Naive thymus-derived CD4-positive, alpha-beta T cell (primary cell): ENCODE results near the gene HAO1. TPM values are rescaled to one million over a fixed set of nuclear protein-coding genes. Genes with fewer than 3 reads are reported as not detected.

ENCODE experiments used
- ATAC-seq: fragments of 150-1000 bp; cut with Tn5 transposase; 2 replicates; pipeline ENCODE4 v1.10.0; 2021; ENCODE audit warnings: mild to moderate bottlenecking, moderate library complexity
- CTCF ChIA-PET: fragments of 350-600 bp; sonication (Branson Sonifier 250); formaldehyde crosslinking; loops from one replicate; lab custom pipeline; 2021; ENCODE audit warnings: antibody characterized with exemption; lab: Charles Lee
- POLR2A ChIA-PET: fragments of 350-600 bp; sonication (Branson Sonifier 250); formaldehyde crosslinking; loops from one replicate; lab custom pipeline; 2021; ENCODE audit warnings: antibody characterized with exemption, inconsistent platforms; lab: Charles Lee
- DNase-seq, 9 donors: peaks; one replicate each; pipeline versions ENCODE4 v3.0.0 to v3.0.0-alpha.2; 2020 to 2022; ENCODE audit warnings: mixed read lengths in 1 of 9
- H3K27ac ChIP-seq: one replicate; pipeline ENCODE4 v1.7.0; 2013; ENCODE audit warnings: mild to moderate bottlenecking, low read depth, low read length, moderate library complexity
- H3K27me3 ChIP-seq, 2 donors: one replicate each; pipeline ENCODE4 v1.7.0; 2013; ENCODE audit warnings: low read length in 2 of 2, mild to moderate bottlenecking in 2 of 2, moderate library complexity in 2 of 2; ENCODE audit not compliant: control insufficient read depth in 2 of 2, insufficient read depth in 2 of 2
- H3K36me3 ChIP-seq, 3 experiments: 1 replicate in 2 of 3; 2 replicates in 1 of 3; pipeline ENCODE4 v1.7.0; 2013; ENCODE audit warnings: low read length in 3 of 3, mild to moderate bottlenecking in 3 of 3, moderate library complexity in 1 of 3; ENCODE audit not compliant: insufficient read depth in 3 of 3, control insufficient read depth in 2 of 3
- H3K4me1 ChIP-seq, 2 donors: one replicate each; pipeline ENCODE4 v1.7.0; 2013; ENCODE audit warnings: low read length in 2 of 2, mild to moderate bottlenecking in 2 of 2, moderate library complexity in 1 of 2; ENCODE audit not compliant: control insufficient read depth in 2 of 2, insufficient read depth in 2 of 2
- H3K4me3 ChIP-seq: 2 replicates; pipeline ENCODE4 v1.7.0; 2013; ENCODE audit warnings: mild to moderate bottlenecking, low read length
- H3K9me3 ChIP-seq, 3 experiments: 1 replicate in 2 of 3; 2 replicates in 1 of 3; pipeline ENCODE4 v1.7.0; 2013; ENCODE audit warnings: low read length in 3 of 3; ENCODE audit not compliant: control insufficient read depth in 2 of 3
- H3K27ac Mint-ChIP-seq, 9 donors: one replicate each; pipeline ENCODE4 v1.8.0; 2020 to 2022; ENCODE audit warnings: mixed read lengths in 9 of 9, mild to moderate bottlenecking in 8 of 9, moderate library complexity in 5 of 9, inconsistent platforms in 2 of 9
- H3K27me3 Mint-ChIP-seq, 5 donors: one replicate each; pipeline ENCODE4 v1.8.0; 2021 to 2022; ENCODE audit warnings: mixed read lengths in 5 of 5, mild to moderate bottlenecking in 1 of 5
- H3K36me3 Mint-ChIP-seq, 5 donors: one replicate each; pipeline ENCODE4 v1.8.0; 2020 to 2022; ENCODE audit warnings: mixed read lengths in 5 of 5, mild to moderate bottlenecking in 3 of 5, inconsistent platforms in 1 of 5
- H3K4me1 Mint-ChIP-seq, 7 donors: one replicate each; pipeline ENCODE4 v1.8.0; 2020 to 2022; ENCODE audit warnings: mixed read lengths in 7 of 7, mild to moderate bottlenecking in 3 of 7, inconsistent platforms in 1 of 7
- H3K4me3 Mint-ChIP-seq, 10 donors: one replicate each; pipeline ENCODE4 v1.8.0; 2020 to 2022; ENCODE audit warnings: mild to moderate bottlenecking in 10 of 10, mixed read lengths in 10 of 10, moderate library complexity in 6 of 10, inconsistent platforms in 2 of 10
- H3K9me3 Mint-ChIP-seq, 11 donors: one replicate each; pipeline ENCODE4 v1.8.0; 2020 to 2022; ENCODE audit warnings: mixed read lengths in 11 of 11, mild to moderate bottlenecking in 4 of 11, inconsistent platforms in 1 of 11, moderate library complexity in 1 of 11
- intact Hi-C, 2 donors: fragments of 100-400 bp; cut with micrococcal nuclease; formaldehyde crosslinking; loops; one replicate each; pipeline ENCODE4 v1.15.1; 2023
- polyA plus RNA-seq, 2 donors: library from polyadenylated mRNA; unstranded; fragments of 300-500 nt; fragmentation: Illumina TruSeq; gene quantifications; one replicate each; pipeline ENCODE4 v1.2.3, GENCODE V29; 2021
- total RNA-seq, 6 experiments: library from RNA in 5 of 6; stranded (reverse) in 5 of 6; gene quantifications; 1 replicate in 5 of 6; 2 replicates in 1 of 6; pipeline ENCODE4 v1.2.3 and lab custom pipeline; 2021 to 2026

Gene HAO1
- total and polyA plus RNA-seq, 7 experiments from 2014 or later, result not detected

- Histone ChIP-seq H3K9me3 (no peaks in the 10 kb centered on the region), H3K4me1 (no peaks in the 10 kb centered on the region), H3K36me3 (no peaks in the 10 kb centered on the region), H3K27ac (no peak overlapping the region), H3K27me3 (no peaks in the 10 kb centered on the region), H3K4me3 (no peak overlapping the region)
- intact Hi-C loops, result no loop called here
- DNase-seq (no peak), ATAC-seq (no peak)
- CTCF ChIA-PET, result no interaction called here
- no peaks in the 10 kb centered on the region for H3K36me3 Mint-ChIP-seq
- H3K4me3 Mint-ChIP-seq, result no peak overlapping the region
- peaks cover 0 to 4% (median 0%) of the 10 kb centered on the region in 7 donors for H3K4me1 Mint-ChIP-seq
- POLR2A ChIA-PET, result no interaction called here
- peaks cover 0 to 23% (median 3%) of the 10 kb centered on the region in 5 donors for H3K27me3 Mint-ChIP-seq
- H3K9me3 Mint-ChIP-seq, result peaks cover 0 to 4% (median 0%) of the 10 kb centered on the region in 11 donors
- no peak overlapping the region for H3K27ac Mint-ChIP-seq
These were observed 60.4 kb downstream of the HAO1 start for GRCh38 chr20:7879883-7880282.

- intact Hi-C loops, result no loop called here
- CTCF ChIA-PET, result no interaction called here
- Histone ChIP-seq H3K36me3 (no peaks in the 10 kb centered on the region), H3K4me1 (no peaks in the 10 kb centered on the region), H3K27ac (no peak overlapping the region), H3K4me3 (no peak overlapping the region), H3K27me3 (no peaks in the 10 kb centered on the region), H3K9me3 (no peaks in the 10 kb centered on the region)
- POLR2A ChIA-PET, result no interaction called here
- peaks cover 0 to 6% (median 0%) of the 10 kb centered on the region in 11 donors for H3K9me3 Mint-ChIP-seq
- H3K4me3 Mint-ChIP-seq, result no peak overlapping the region
- DNase-seq (no peak), ATAC-seq (no peak)
- no peak overlapping the region for H3K27ac Mint-ChIP-seq
- H3K27me3 Mint-ChIP-seq, result peaks cover 0 to 7% (median 3%) of the 10 kb centered on the region in 5 donors
- H3K36me3 Mint-ChIP-seq, result no peaks in the 10 kb centered on the region
- no peaks in the 10 kb centered on the region for H3K4me1 Mint-ChIP-seq
These were observed 72.2 kb downstream of the HAO1 start for GRCh38 chr20:7868108-7868507.

GRCh38 chr20:7866285-7866684, 74.0 kb downstream of the HAO1 start:
- Histone ChIP-seq H3K9me3 (no peaks in the 10 kb centered on the region), H3K27me3 (no peaks in the 10 kb centered on the region), H3K36me3 (no peaks in the 10 kb centered on the region), H3K27ac (no peak overlapping the region), H3K4me3 (no peak overlapping the region), H3K4me1 (no peaks in the 10 kb centered on the region)
- intact Hi-C loops, result no loop called here
- Mint-ChIP-seq H3K27me3 (peaks cover 0 to 8% (median 3%) of the 10 kb centered on the region in 5 donors), H3K27ac (no peak overlapping the region), H3K4me3 (no peak overlapping the region), H3K4me1 (no peaks in the 10 kb centered on the region), H3K9me3 (peaks cover 0 to 6% (median 0%) of the 10 kb centered on the region in 11 donors), H3K36me3 (no peaks in the 10 kb centered on the region)
- DNase-seq, result no peak
- no peak for ATAC-seq
- ChIA-PET CTCF (interaction anchor here (0.7 kb wide), 1 partner anchor 1639 kb away, joined by 3 read pairs; no protein-coding TSS in a partner anchor), POLR2A (no interaction called here)

GRCh38 chr20:7859356-7859802, 80.9 kb downstream of the HAO1 start:
- H3K27ac ChIP-seq, result no peak overlapping the region
- no peaks in the 10 kb centered on the region for H3K36me3 Mint-ChIP-seq
- H3K4me1 Mint-ChIP-seq, result peaks cover 0 to 5% (median 0%) of the 10 kb centered on the region in 7 donors
- peak in 1 of 9 donors; percentile 7 for DNase-seq
- CTCF ChIA-PET, result no interaction called here
- POLR2A ChIA-PET, result no interaction called here
- H3K9me3 Mint-ChIP-seq, result peaks cover 0 to 2% (median 0%) of the 10 kb centered on the region in 11 donors
- H3K4me3 Mint-ChIP-seq, result no peak overlapping the region
- H3K4me1 ChIP-seq, result no peaks in the 10 kb centered on the region
- peaks cover 0 to 12% (median 4%) of the 10 kb centered on the region in 5 donors for H3K27me3 Mint-ChIP-seq
- H3K4me3 ChIP-seq, result no peak overlapping the region
- H3K36me3 ChIP-seq, result no peaks in the 10 kb centered on the region
- intact Hi-C loops, result loop anchor here in 1 of 2 donors (2.0 kb wide), 1 partner anchor 1095 kb away; no protein-coding TSS in a partner anchor
- no peak for ATAC-seq
- H3K27me3 ChIP-seq, result no peaks in the 10 kb centered on the region
- no peak overlapping the region for H3K27ac Mint-ChIP-seq
- H3K9me3 ChIP-seq, result no peaks in the 10 kb centered on the region

GRCh38 chr20:7858734-7859250, 81.5 kb downstream of the HAO1 start:
- H3K27me3 Mint-ChIP-seq, result peaks cover 0 to 17% (median 4%) of the 10 kb centered on the region in 5 donors
- CTCF ChIA-PET, result no interaction called here
- Histone ChIP-seq H3K27me3 (no peaks in the 10 kb centered on the region), H3K4me3 (no peak overlapping the region), H3K9me3 (no peaks in the 10 kb centered on the region), H3K36me3 (no peaks in the 10 kb centered on the region), H3K4me1 (no peaks in the 10 kb centered on the region), H3K27ac (no peak overlapping the region)
- no peak overlapping the region for H3K4me3 Mint-ChIP-seq
- H3K27ac Mint-ChIP-seq, result no peak overlapping the region
- H3K9me3 Mint-ChIP-seq, result peaks cover 0 to 2% (median 0%) of the 10 kb centered on the region in 11 donors
- no peak for ATAC-seq
- H3K36me3 Mint-ChIP-seq, result no peaks in the 10 kb centered on the region
- POLR2A ChIA-PET, result no interaction called here
- H3K4me1 Mint-ChIP-seq, result peaks cover 0 to 5% (median 0%) of the 10 kb centered on the region in 7 donors
- intact Hi-C loops, result loop anchor here in 1 of 2 donors (2.0 kb wide), 1 partner anchor 1094 kb away; no protein-coding TSS in a partner anchor
- no peak for DNase-seq

DNA sequence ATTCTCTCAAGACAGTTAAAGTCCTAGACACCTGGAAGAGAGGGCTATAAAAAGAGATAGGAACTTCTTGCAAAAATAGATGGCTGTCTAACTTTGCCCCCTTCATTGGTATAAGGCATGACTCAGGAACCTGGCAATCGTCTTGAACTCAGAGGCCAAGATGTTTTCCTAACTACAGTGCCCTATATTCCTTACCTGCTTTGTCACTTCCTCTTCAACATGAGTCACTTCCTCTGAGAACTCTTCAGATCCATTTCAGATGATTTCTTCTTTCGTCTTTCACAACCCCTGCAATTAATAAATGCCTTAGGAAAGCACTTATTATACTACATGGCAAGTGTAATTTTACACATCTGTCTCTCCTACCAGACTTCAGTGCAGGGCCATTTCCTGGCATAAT, 83.5 kb downstream of the HAO1 start:
- DNase-seq, result no peak
- no peak overlapping the region for H3K27ac Mint-ChIP-seq
- intact Hi-C loops, result no loop called here
- Histone ChIP-seq H3K4me3 (no peak overlapping the region), H3K27ac (no peak overlapping the region), H3K27me3 (no peaks in the 10 kb centered on the region), H3K36me3 (no peaks in the 10 kb centered on the region), H3K4me1 (no peaks in the 10 kb centered on the region), H3K9me3 (no peaks in the 10 kb centered on the region)
- peak; percentile 36 for ATAC-seq
- ChIA-PET CTCF (no interaction called here), POLR2A (no interaction called here)
- peaks cover 0 to 2% (median 0%) of the 10 kb centered on the region in 11 donors for H3K9me3 Mint-ChIP-seq
- peaks cover 0 to 17% (median 4%) of the 10 kb centered on the region in 5 donors for H3K27me3 Mint-ChIP-seq
- H3K4me1 Mint-ChIP-seq, result peaks cover 0 to 5% (median 0%) of the 10 kb centered on the region in 7 donors
- no peaks in the 10 kb centered on the region for H3K36me3 Mint-ChIP-seq
- no peak overlapping the region for H3K4me3 Mint-ChIP-seq

DNA sequence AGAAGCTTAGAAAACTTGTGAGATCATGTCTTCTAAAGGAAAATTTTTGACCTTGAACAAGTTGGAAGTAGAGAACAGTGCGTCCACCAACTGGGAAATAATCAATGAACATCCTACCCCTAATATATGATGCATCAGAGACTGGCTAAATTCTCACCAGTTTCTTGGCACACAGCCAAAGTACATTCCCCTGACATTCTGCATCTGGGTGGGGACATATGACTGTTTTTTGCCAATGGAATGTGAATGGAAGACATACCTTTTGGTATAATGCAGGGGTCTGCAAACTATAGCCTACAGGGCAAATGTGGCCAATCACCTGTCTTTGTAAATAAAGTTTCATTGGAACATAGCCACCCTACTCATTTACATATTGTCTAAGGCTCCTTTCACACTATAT, 84.7 kb downstream of the HAO1 start:
- H3K36me3 ChIP-seq, result no peaks in the 10 kb centered on the region
- no peak for ATAC-seq
- no peaks in the 10 kb centered on the region for H3K36me3 Mint-ChIP-seq
- H3K27me3 ChIP-seq, result no peaks in the 10 kb centered on the region
- peaks cover 0 to 4% (median 0%) of the 10 kb centered on the region in 11 donors for H3K9me3 Mint-ChIP-seq
- POLR2A ChIA-PET, result no interaction called here
- no peak overlapping the region for H3K27ac ChIP-seq
- no peak overlapping the region for H3K27ac Mint-ChIP-seq
- intact Hi-C loops, result no loop called here
- H3K4me1 ChIP-seq, result no peaks in the 10 kb centered on the region
- peaks cover 0 to 5% (median 0%) of the 10 kb centered on the region in 7 donors for H3K4me1 Mint-ChIP-seq
- CTCF ChIA-PET, result no interaction called here
- no peak overlapping the region for H3K4me3 Mint-ChIP-seq
- H3K9me3 ChIP-seq, result no peaks in the 10 kb centered on the region
- no peak for DNase-seq
- H3K4me3 ChIP-seq, result no peak overlapping the region
- peaks cover 0 to 17% (median 6%) of the 10 kb centered on the region in 5 donors for H3K27me3 Mint-ChIP-seq
